Transverse colon (tissue), 1 donor: ENCODE results near the gene C19orf67.

Experiments
- EP300 ChIP-seq: sonication (generic); formaldehyde crosslinking; IDR thresholded peaks from one replicate; pipeline ENCODE4 v1.6.1; 2017; ENCODE audit warnings: antibody characterized with exemption, low read depth
- POLR2A ChIP-seq: fragments of 450-650 bp; IDR thresholded peaks from one replicate; pipeline ENCODE4 v1.6.1; 2016; ENCODE audit warnings: antibody characterized with exemption, mild to moderate bottlenecking, moderate library complexity

GRCh38 chr19:14089412-14089661, 3.8 kb upstream of the C19orf67 start:
- TF ChIP-seq POLR2A (no peak), EP300 (no peak)
